Heart left ventricle (tissue), 16 donors: ENCODE measurements around the gene CASK. TPM values are rescaled to one million over a fixed set of nuclear protein-coding genes. Genes with fewer than 3 reads are reported as not detected.
A peak's percentile ranks its signal among the peaks of the same experiment; 100 is the strongest.

Experiments used
- ATAC-seq, 4 donors: fragments of 200-7000 bp; cut with Tn5 transposase; one replicate each; pipeline ENCODE4 v1.9.1; 2020 to 2022; ENCODE audit warnings: moderate library complexity in 4 of 4, mild to moderate bottlenecking in 3 of 4, moderate number of reproducible peaks in 1 of 4
- DNase-seq, 5 donors: peaks; one replicate each; pipeline ENCODE4 v3.0.0-alpha.2; 2020
- H3K27ac ChIP-seq, 12 donors: fragments of 200-600 bp; sonication (generic) in 4 of 12; one replicate each; pipeline versions ENCODE4 v1.5.0 to v1.8.0; 2016 to 2022; ENCODE audit warnings: mild to moderate bottlenecking in 2 of 12
- H3K27me3 ChIP-seq, 9 donors: fragments of 200-600 bp; sonication (generic) in 2 of 9; one replicate each; pipeline versions ENCODE4 v1.5.1 to v1.8.0; 2016 to 2022; ENCODE audit warnings: mild to moderate bottlenecking in 3 of 9
- H3K36me3 ChIP-seq, 9 donors: fragments of 200-600 bp; sonication (generic) in 2 of 9; one replicate each; pipeline versions ENCODE4 v1.5.0 to v1.8.0; 2018 to 2022; ENCODE audit warnings: mild to moderate bottlenecking in 2 of 9
- H3K4me1 ChIP-seq, 12 donors: fragments of 200-600 bp; sonication (generic) in 4 of 12; one replicate each; pipeline versions ENCODE4 v1.5.0 to v1.8.0; 2016 to 2022; ENCODE audit warnings: mild to moderate bottlenecking in 3 of 12
- H3K4me3 ChIP-seq, 12 donors: fragments of 200-600 bp; sonication (generic) in 4 of 12; one replicate each; pipeline versions ENCODE4 v1.5.0 to v1.8.0; 2017 to 2022; ENCODE audit warnings: mild to moderate bottlenecking in 9 of 12, moderate library complexity in 4 of 12
- H3K9me3 ChIP-seq, 12 donors: fragments of 200-600 bp; sonication (generic) in 4 of 12; one replicate each; pipeline versions ENCODE4 v1.5.0 to v1.8.0; 2016 to 2022; ENCODE audit warnings: mild to moderate bottlenecking in 1 of 12
- CTCF ChIP-seq, 12 donors: fragments of 200-600 bp; sonication (generic) in 4 of 12; IDR thresholded peaks; one replicate each; pipeline versions ENCODE4 v1.5.0 to v1.8.0; 2018 to 2022; ENCODE audit warnings: antibody characterized with exemption in 12 of 12, mild to moderate bottlenecking in 5 of 12
- POLR2A ChIP-seq, 2 donors: fragments of 450-650 bp; IDR thresholded peaks; one replicate each; pipeline ENCODE4 v1.6.1; 2017; ENCODE audit warnings: antibody characterized with exemption in 2 of 2, mild to moderate bottlenecking in 2 of 2, moderate library complexity in 2 of 2
- WGBS, 4 donors: extraction: QIAGEN DNeasy Blood & Tissue Kit in 2 of 4; methylation state at CpG; one replicate each; pipeline versions ENCODE4 v1.1.5 to v1.1.7; 2013 to 2018; 5-methylcytosine and 5-hydroxymethylcytosine counted together
- intact Hi-C, 10 donors: fragments of 100-400 bp; cut with DNase I; formaldehyde crosslinking; loops; one replicate each; pipeline versions ENCODE4 v1.11.1 to v1.14.2; 2022
- polyA plus RNA-seq, 2 donors: library from polyadenylated mRNA; stranded (reverse); fragments of 200-250 nt; gene quantifications; one replicate each; pipeline ENCODE4 v1.2.3, GENCODE V29; 2013
- total RNA-seq, 9 donors: library from RNA; depleted of rRNA in 2 of 9; stranded (reverse); fragments of >200 nt in 2 of 9; fragmentation: NEBNext Ultra II Directional in 3 of 9; extraction: Animal tissue kit (Norgen Biotek cat#: 25700) in 3 of 9; gene quantifications; one replicate each; pipeline versions ENCODE4 v1.1.0 to v1.2.4, GENCODE V29; 2016 to 2023
- donor health status: ischemic (EF 13 %, LVEDD 7.1; RV severe dilation, severe dysfunction).
- donor health status: healthy with polysubstance abuse.
- donor health status: DM: no; HTN: yes; CAD: no.
- donor health status: DM: no; HTN: no; CAD: no.
- donor health status: ischemic (EF 25% LVEDD 6.9; RV normal size, moderate dysfunction).
- donor health status: ischemic (EF 25% LVEDD 5.7; RV mildly dilated, moderate dysfunction).
- donor health status: healthy.
- donor health status: DM: yes; HTN: yes; CAD: no.
- donor health status: ischemic (EF 35%, LVEDD 5.7; RV mildly dilated, moderate dysfunction).
- donor health status: nonischemic (EF 11% LVEDD 7.7; RV severe dilation, severe dysfunction).
- donor health status: DM: yes; HTN: yes; CAD: no.
- donor health status: PGD.
- donor health status: ischemic (EF 29% LVEDD 5.4; RV normal size, mild dysfunction).
- donor health status: nonischemic (EF 23%, LVEDD 6.1; RV moderate dilation, normal function).

The CASK gene
- total and polyA plus RNA-seq, 11 donors: 2.9 to 25.6 (median 13.6) TPM

- no peaks in the 10 kb centered on the region for H3K4me1 ChIP-seq
- H3K9me3 ChIP-seq: peaks cover 0 to 14% (median 0%) of the 10 kb centered on the region in 12 donors
- ATAC-seq: no peak
- no peaks in the 10 kb centered on the region for H3K27me3 ChIP-seq
- H3K36me3 ChIP-seq: no peaks in the 10 kb centered on the region
- 91 to 96% (median 94%) methylated on average over 1 of the region's 1 CpG for WGBS, 4 donors
- no peak for TF ChIP-seq POLR2A (IDR thresholded peaks at IDR 0.05)
- no peak for TF ChIP-seq CTCF (IDR thresholded peaks at IDR 0.05)
- intact Hi-C loops: no loop called here
- no peak overlapping the region for H3K4me3 ChIP-seq
- DNase-seq: no peak
- no peak overlapping the region for H3K27ac ChIP-seq
Measured at GRCh38 chrX:41502004-41502403, 421.4 kb downstream of the CASK start.

GRCh38 chrX:41499984-41500383 is 423.4 kb downstream of the CASK start:
- intact Hi-C loops: no loop called here
- DNase-seq: no peak
- WGBS, 4 donors: 60 to 83% (median 77%) methylated on average over 3 of the region's 3 CpGs
- no peak for TF ChIP-seq POLR2A (IDR thresholded peaks at IDR 0.05)
- TF ChIP-seq CTCF (IDR thresholded peaks at IDR 0.05): no peak
- no peak for ATAC-seq
- Histone ChIP-seq H3K4me1 (no peaks in the 10 kb centered on the region), H3K9me3 (peaks cover 0 to 14% (median 0%) of the 10 kb centered on the region in 12 donors), H3K27me3 (no peaks in the 10 kb centered on the region), H3K27ac (no peak overlapping the region), H3K4me3 (no peak overlapping the region), H3K36me3 (no peaks in the 10 kb centered on the region)

GRCh38 chrX:41499195-41499594 is 424.2 kb downstream of the CASK start:
- ATAC-seq: no peak
- intact Hi-C loops: no loop called here
- no peak overlapping the region for H3K27ac ChIP-seq
- no peak overlapping the region for H3K4me3 ChIP-seq
- WGBS, 4 donors: 88 to 93% (median 91%) methylated on average over 7 of the region's 7 CpGs
- H3K4me1 ChIP-seq: no peaks in the 10 kb centered on the region
- TF ChIP-seq CTCF (IDR thresholded peaks at IDR 0.05): no peak
- no peak for TF ChIP-seq POLR2A (IDR thresholded peaks at IDR 0.05)
- no peaks in the 10 kb centered on the region for H3K27me3 ChIP-seq
- H3K9me3 ChIP-seq: peaks cover 0 to 14% (median 0%) of the 10 kb centered on the region in 12 donors
- no peaks in the 10 kb centered on the region for H3K36me3 ChIP-seq
- DNase-seq: no peak

GRCh38 chrX:41491267-41492004 is 431.9 kb downstream of the CASK start:
- no peaks in the 10 kb centered on the region for H3K4me1 ChIP-seq
- intact Hi-C loops: no loop called here
- H3K36me3 ChIP-seq: no peaks in the 10 kb centered on the region
- DNase-seq (no peak), ATAC-seq (peak in 3 of 4 donors; percentile 45 to 60 (median 52))
- TF ChIP-seq CTCF (IDR thresholded peaks at IDR 0.05) (no peak), POLR2A (IDR thresholded peaks at IDR 0.05) (no peak)
- peaks cover 0 to 7% (median 0%) of the 10 kb centered on the region in 12 donors for H3K9me3 ChIP-seq
- H3K27me3 ChIP-seq: peaks cover 0 to 16% (median 0%) of the 10 kb centered on the region in 9 donors
- no peak overlapping the region for H3K27ac ChIP-seq
- WGBS, 4 donors: 35 to 53% (median 50%) methylated on average over 12 of the region's 12 CpGs
- H3K4me3 ChIP-seq: no peak overlapping the region
